Neuron (in vitro differentiated cells): ENCODE results near the gene SIRT5.

ENCODE experiments used
- H2AFZ ChIP-seq: one replicate; pipeline ENCODE4 v1.6.1; 2013; ENCODE audit warnings: low read depth, mild to moderate bottlenecking, inconsistent platforms, low read length, moderate library complexity
- H3K27me3 ChIP-seq: one replicate; pipeline ENCODE4 v1.6.1; 2013; ENCODE audit warnings: low read length; ENCODE audit not compliant: insufficient read depth
- H3K36me3 ChIP-seq: one replicate; pipeline ENCODE4 v1.6.1; 2013; ENCODE audit warnings: low read length; ENCODE audit not compliant: insufficient read depth
- H3K4me1 ChIP-seq: one replicate; pipeline ENCODE4 v1.6.1; 2013; ENCODE audit warnings: low read length; ENCODE audit not compliant: insufficient read depth
- H3K4me3 ChIP-seq: 2 replicates; pipeline ENCODE4 v1.5.1; 2013; ENCODE audit warnings: mild to moderate bottlenecking, low read length, moderate library complexity
- H3K9me3 ChIP-seq: one replicate; pipeline ENCODE4 v1.6.1; 2013; ENCODE audit warnings: low read length

SIRT5 gene

DNA sequence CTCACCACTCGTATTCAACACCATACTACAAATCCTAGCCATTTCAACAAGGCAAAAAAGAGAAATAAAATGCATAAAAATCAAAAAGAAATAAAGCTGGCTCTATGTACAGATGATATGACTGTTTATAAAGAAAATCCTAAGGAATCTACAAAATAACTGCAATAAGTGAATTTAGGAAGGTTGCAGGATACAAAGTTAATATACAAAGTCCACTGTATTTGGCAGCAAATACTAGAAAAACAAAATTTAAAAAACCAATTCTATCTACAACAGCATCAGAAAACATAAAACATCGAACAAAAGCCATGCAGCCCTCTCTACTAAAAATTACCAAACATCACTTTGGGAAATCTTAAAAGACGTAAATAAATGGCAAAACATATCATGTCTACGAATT lies 89.6 kb downstream of the SIRT5 start:
- H3K36me3 ChIP-seq = no peaks in the 10 kb centered on the region
- H3K9me3 ChIP-seq = no peaks in the 10 kb centered on the region
- no peak overlapping the region for H3K4me3 ChIP-seq
- no peaks in the 10 kb centered on the region for H3K27me3 ChIP-seq
- no peak overlapping the region for H2AFZ ChIP-seq
- H3K4me1 ChIP-seq = no peaks in the 10 kb centered on the region
